HG02642 (cell line): ENCODE results near the gene SAMD1.
A peak's percentile ranks its signal among the peaks of the same experiment; 100 is the strongest.

Experiments
- ATAC-seq: cut with Tn5 transposase; IDR thresholded peaks from one replicate; pipeline ENCODE4 v1.9.1; 2021; ENCODE audit warnings: mild to moderate bottlenecking; ENCODE audit not compliant: unreplicated experiment, poor library complexity

Gene SAMD1

GRCh38 chr19:14090509-14091080, at the start of gene SAMD1:
Gene SAMD1 (minus strand): TSS chr19:14090751.
- peak; percentile 49 for ATAC-seq

GRCh38 chr19:14139944-14140343, 49.4 kb upstream of the SAMD1 start:
- ATAC-seq, result no peak

- ATAC-seq, result no peak
Measured at GRCh38 chr19:14138576-14139265, 48.2 kb upstream of the SAMD1 start.

- ATAC-seq, result peak; percentile 85
Measured at GRCh38 chr19:14136509-14137281, 46.1 kb upstream of the SAMD1 start, which contains the start of gene ASF1B. Gene ASF1B (minus strand): TSS chr19:14136589. CDS start chr19:14136456, 133 bp downstream.

- no peak for ATAC-seq
Measured at GRCh38 chr19:14135985-14136508, 45.5 kb upstream of the SAMD1 start.

GRCh38 chr19:14135355-14135754, 44.8 kb upstream of the SAMD1 start:
- ATAC-seq, result no peak

GRCh38 chr19:14127929-14128509, 37.5 kb upstream of the SAMD1 start:
- no peak for ATAC-seq

- ATAC-seq, result no peak
Measured at GRCh38 chr19:14127176-14127575, 36.6 kb upstream of the SAMD1 start.

GRCh38 chr19:14122924-14123323, 32.4 kb upstream of the SAMD1 start:
- ATAC-seq, result no peak

GRCh38 chr19:14120497-14120780, 29.9 kb upstream of the SAMD1 start:
- ATAC-seq, result no peak

- no peak for ATAC-seq
Measured at GRCh38 chr19:14119644-14120496, 29.3 kb upstream of the SAMD1 start.

- ATAC-seq, result no peak
Measured at GRCh38 chr19:14119146-14119545, 28.6 kb upstream of the SAMD1 start.

- ATAC-seq, result no peak
Measured at GRCh38 chr19:14118165-14119051, 27.9 kb upstream of the SAMD1 start.

GRCh38 chr19:14117668-14118164, 27.2 kb upstream of the SAMD1 start, which contains the start of gene PRKACA:
Gene PRKACA (minus strand): TSS chr19:14117762. CDS start chr19:14117547, 215 bp downstream.
- peak; percentile 90 for ATAC-seq

GRCh38 chr19:14116918-14117578, 26.5 kb upstream of the SAMD1 start:
- no peak for ATAC-seq

- ATAC-seq, result no peak
Measured at GRCh38 chr19:14116525-14116917, 26.0 kb upstream of the SAMD1 start.

GRCh38 chr19:14115756-14116155, 25.2 kb upstream of the SAMD1 start:
- ATAC-seq, result no peak

GRCh38 chr19:14114854-14115253, 24.3 kb upstream of the SAMD1 start:
- no peak for ATAC-seq
